Measurements from ENCODE around the gene SLC28A1.
"Not testable (repeated sequence)": the region's sequence is repeated elsewhere in the genome, so short reads cannot be mapped to it uniquely, and the experiment has no call there.

Gene SLC28A1, protein sequence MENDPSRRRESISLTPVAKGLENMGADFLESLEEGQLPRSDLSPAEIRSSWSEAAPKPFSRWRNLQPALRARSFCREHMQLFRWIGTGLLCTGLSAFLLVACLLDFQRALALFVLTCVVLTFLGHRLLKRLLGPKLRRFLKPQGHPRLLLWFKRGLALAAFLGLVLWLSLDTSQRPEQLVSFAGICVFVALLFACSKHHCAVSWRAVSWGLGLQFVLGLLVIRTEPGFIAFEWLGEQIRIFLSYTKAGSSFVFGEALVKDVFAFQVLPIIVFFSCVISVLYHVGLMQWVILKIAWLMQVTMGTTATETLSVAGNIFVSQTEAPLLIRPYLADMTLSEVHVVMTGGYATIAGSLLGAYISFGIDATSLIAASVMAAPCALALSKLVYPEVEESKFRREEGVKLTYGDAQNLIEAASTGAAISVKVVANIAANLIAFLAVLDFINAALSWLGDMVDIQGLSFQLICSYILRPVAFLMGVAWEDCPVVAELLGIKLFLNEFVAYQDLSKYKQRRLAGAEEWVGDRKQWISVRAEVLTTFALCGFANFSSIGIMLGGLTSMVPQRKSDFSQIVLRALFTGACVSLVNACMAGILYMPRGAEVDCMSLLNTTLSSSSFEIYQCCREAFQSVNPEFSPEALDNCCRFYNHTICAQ

DNA sequence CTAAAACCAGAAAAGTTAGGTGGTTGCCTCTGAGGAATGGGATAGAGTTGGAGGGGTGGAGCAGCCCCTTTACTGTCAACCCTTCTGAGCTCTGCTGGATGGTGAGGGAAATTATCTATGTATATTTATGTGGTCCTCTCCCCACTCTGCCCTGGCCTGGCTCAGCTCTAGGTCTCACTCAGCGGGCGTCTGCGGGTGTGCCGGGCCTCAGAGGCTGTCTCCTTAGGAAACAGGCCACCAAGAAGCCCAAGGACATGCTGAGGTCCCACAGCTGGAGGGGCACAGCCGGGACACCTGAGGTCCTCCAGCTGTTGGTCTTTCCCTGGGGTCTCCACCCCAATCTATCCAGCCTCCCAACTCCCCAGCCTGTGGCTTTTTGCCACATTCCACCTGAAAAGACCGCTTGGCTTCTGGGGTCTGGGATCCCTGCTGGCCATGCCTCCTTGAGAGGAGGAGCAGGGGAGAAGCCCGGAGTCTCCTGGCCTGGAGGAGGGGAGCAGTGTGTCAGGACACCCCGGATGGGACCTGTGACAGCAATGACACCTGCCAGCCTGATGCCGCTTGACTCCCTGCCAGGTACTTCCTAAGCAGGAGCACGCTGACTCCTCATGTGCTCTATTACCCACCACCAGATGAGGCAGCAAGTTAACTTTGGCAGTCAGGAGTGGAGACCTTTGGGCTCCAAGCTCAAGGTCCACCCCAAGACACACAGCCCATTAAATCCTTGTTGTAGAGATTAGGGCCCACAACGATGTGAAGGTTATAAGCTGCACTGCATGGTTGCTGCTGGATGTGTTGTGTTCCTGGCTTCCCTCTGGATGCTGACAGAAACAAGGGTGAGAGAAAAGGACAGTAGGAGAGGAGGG lies at the start of gene SLC28A1:
TSS of gene SLC28A1 (plus strand) at position 747 of the 866 bp plus-strand sequence. CDS start 3,099 bp downstream, outside the sequence.
- DNase-seq: no peak

DNA sequence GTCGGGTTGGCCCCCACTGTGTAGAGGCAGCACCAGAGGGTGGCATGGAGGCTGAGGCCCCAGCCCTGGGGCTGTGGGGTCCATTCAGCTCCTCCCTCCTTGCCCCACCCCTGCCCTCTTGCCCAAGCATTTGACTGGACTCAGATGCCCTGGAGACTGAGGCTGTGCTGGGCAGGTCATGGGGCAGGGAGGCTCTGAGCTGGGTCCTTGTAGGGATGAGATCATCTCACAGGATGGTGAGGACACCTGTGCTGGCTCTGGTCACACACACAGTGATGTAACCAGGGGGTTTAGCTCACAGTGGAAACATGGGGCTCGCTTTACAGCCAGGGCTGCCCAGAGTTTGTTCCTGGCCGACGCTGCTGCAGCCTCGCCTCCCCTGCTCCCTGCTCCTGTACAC lies 49.5 kb upstream of the SLC28A1 start:
- DNase-seq: no peak

DNA sequence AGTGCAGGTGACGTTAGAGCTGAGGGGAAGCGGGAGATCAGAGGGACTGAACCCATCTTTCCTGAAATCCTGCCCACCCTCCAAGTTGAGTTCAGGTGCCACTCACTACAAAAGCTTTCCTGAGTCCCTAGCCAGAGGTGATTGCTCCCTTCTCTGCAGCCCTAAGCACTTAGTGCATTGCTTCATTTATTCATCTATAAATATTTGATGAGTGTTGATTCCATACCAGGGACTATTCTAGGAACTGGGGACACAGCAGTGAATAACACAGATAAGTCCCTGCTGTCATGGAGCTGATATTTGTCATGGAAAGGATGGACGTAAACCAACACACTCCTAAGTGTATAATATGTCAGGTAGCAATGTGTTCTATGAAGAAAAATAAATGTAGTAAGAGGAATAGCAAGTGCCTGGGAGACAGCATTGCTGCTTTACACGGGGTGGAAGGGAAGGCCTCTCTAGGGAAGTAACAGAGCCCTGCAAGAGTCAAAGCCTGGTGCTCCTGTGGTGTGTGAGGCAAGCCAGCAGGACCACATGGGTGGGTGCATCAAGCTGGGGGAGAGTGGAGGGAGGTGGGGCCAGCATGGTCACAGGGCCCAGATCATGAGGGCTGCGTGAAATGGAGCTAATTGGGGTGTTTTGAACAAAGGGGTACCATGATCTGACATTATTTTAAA lies 48.7 kb upstream of the SLC28A1 start:
- DNase-seq: no peak

DNA sequence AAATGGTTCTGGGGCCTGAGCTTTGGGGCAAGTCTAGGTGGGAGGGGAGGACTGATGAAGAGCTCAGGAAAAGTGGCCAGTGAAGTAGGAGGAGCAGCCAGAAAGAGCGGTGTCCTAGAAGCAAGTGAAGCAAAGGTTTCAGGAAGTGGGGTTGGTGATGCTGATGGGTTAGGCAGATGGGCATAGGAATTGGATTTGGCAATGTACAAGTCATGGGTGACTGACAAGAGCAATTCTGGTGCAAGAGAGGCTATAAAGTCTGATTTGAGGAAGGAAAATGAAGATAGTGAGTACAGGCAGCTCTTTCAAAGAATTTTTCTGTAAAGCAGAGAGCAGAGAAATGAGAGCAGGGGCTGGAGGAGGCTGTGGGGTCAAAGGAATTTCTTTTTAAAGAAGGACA lies 47.6 kb upstream of the SLC28A1 start:
- no peak for DNase-seq

DNA sequence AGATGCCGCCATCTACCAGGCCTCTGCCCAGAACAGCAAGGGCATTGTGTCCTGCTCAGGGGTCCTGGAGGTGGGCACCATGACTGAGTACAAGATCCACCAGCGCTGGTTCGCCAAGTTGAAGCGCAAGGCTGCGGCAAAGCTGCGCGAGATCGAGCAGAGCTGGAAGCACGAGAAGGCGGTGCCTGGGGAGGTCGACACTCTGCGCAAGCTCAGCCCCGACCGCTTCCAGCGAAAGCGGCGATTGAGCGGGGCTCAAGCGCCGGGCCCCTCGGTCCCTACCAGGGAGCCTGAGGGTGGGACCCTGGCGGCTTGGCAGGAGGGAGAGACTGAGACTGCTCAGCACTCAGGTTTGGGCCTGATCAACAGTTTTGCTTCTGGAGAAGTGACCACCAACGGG lies 44.7 kb upstream of the SLC28A1 start:
- DNase-seq: no peak

DNA sequence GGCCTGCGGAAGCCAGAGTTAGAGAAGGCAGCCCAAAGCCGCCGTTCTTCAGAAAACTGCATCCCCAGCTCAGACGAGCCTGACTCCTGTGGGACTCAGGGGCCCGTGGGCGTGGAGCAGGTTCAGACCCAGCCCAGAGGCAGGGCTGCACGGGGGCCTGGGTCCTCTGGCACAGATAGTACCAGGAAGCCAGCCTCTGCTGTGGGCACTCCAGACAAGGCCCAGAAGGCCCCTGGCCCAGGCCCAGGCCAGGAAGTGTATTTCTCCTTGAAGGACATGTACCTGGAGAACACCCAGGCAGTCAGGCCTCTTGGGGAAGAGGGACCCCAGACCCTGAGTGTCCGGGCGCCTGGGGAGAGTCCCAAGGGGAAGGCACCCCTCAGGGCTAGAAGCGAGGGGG lies 44.2 kb upstream of the SLC28A1 start:
- DNase-seq: no peak

DNA sequence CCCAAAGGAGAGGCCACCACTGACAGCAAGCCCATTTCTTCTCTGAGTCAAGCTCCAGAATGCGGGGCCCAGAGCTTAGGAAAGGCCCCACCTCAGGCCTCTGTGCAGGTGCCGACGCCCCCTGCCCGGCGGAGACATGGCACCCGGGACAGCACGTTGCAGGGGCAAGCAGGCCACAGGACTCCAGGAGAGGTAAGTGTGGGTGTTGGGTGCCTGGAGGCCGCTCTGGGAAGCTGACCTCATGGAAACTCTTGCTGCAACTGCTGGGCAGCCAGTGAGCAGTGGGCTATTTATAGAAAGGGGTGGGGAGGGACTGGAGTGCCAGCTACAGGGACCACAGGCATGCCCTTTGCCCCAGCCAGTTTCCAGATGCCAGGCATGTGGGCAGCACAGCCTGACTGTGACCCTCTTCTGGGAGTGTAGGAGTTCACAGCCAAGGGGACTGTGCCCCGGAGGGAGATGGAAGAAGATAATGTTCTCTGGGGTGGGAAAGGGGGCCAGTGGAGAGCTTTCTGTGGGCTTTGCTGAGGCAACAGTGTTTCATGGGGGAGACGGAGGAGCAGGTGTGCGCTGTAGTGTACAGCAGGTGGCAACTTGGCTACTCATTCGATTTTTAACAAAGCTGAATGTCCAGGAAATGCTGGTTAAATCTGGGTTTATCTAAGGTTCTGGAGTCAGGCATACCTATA lies 43.6 kb upstream of the SLC28A1 start:
- DNase-seq: peak; percentile 87

DNA sequence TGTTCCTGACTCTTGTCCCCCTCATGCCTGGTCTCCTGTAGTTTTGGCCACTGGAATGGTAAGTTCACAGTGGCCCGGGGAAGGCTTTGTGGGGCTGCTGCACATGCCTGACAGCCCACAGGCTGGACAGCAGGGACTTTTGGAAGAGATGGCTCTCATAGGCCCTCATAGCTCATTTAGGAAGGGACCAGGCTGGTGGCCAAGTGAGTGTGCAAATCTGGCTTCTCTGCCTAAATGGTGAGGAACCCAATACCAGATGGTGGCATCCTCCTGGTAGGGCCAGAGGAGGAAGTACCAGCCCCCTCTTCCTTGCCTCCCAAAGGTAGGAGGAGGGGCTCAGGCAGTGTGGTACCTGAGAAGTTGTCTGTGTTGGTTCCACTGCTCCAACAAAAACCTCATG lies 41.7 kb upstream of the SLC28A1 start:
- no peak for DNase-seq

DNA sequence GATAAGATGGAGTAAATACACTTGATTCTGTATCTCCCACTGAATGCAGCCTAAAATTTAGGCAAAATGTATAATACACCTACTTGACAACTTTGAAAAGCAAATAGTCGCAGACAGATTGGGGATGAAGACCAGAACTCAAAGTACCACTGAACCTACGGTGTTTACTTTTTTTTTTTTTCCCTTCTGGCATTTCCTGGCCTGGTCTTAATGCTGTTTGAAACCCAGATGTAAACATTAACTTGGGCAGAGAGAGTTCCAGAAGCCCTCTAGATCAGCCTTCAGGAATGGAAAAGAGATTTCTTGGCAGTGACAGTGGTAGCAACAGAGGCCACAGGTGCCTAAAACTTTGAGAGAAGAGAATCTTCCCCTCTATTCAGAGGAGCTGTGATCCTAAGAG lies 39.5 kb upstream of the SLC28A1 start:
- DNase-seq: no peak

DNA sequence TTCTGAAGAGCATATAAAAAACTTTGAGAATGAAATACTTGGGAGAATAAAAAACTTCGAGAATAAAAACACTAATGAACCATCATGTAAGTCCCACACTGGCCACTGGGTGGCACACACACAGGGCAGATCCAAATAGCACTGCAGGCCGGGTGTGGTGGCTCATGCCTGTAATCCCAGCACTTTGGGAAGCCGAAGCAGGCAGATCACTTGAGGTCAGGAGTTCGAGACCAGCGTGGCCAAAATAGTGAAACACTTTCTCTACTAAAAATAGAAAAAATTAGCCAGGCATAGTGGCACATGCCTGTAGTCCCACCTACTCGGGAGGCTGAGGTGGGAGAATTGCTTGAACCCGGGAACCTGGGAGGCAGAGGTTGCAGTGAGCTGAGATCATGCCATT lies 38.8 kb upstream of the SLC28A1 start:
- DNase-seq: not testable (repeated sequence)

DNA sequence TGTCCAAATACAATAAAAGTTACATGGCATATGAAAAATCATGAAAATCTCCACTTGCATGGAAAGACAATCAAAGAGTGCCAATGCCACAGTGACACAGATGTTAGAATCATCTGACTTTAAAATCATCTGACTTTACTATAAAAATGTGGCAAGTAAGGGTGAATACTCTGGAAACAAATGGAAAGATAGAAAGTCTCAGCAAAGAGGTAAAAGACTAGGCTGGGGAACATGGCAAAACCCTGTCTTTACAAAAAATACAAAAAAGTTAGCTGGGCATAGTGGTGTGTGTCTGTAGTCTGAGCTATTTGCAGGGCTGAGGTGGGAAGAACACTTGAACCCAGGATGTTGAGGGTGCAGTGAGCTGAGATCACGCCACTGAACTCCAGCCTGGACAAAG lies 38.2 kb upstream of the SLC28A1 start:
- DNase-seq: no peak

DNA sequence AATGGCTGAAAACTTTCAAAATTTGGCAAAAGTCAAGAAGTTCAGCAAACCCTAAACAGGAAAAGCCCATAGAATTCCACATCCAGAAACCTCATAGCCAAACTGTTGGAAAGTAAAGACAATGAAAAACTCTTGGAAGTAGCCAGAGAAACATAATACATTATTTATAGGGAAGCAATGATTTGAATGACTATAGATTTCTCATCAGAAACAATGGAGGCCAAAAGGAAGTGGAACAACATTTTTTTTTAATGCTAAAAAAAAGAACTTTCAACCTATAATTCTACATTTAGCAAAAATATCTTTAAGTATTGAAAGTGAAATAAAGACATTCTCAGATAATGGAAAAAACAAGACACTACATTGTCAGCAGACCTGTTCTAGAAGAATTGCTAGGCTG lies 37.1 kb upstream of the SLC28A1 start:
- DNase-seq: no peak

DNA sequence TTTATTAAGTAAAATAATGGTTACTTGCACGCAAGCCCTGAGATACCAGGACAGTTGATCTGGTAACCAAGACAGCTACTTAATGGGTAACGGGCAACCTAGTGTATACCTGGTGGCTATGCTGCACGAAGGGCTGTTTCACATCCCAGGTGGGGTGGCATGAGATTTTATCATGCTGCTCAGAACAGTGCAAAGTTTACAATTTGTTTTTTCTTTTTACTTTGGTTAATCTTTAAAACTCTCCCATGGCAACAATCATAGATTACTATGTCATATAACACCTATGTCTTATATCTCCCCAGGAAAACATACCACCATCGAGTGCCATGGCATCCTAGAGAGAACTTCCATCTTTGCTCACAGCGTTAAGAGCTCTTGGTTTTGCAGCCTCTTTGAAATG lies 32.2 kb upstream of the SLC28A1 start:
- DNase-seq: no peak

DNA sequence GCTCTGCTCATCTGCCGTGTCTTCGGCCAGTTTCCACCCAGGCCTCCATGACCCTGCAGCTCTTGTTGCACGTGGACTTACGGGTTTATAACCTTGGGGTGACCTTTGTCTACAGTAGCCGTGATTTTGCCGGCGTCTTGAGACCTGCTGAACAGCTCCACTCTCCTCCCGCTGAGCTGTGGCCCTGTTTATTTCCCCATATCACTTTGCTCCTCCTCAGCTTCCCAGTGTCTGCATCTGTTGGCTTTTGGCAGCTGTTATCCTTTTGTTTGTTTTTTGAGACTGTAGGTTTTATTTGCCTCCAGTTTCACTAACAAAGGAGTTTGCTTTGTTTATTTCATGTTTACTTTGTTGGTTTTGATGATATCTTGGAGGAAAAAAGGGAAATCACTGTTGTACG lies 29.3 kb upstream of the SLC28A1 start:
- DNase-seq: no peak

DNA sequence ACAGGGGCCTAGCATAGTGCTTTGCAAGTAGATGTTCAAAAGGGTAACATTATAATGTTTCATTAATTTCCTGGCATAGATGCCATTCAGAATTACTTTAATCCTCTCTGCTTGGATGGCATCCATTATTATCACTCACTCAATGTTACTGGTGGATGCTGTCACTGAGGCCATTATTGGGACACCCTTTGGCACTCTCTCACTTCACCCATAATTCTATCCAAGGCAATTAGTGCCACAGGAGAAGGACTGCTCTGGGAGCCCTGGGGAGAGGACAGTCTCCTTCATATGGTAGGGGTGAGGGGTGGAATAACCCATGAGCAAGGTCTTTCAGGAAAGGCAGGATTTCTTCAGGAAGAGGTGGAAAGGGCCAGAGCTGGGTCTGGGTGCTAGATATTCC lies 28.7 kb upstream of the SLC28A1 start:
- no peak for DNase-seq

DNA sequence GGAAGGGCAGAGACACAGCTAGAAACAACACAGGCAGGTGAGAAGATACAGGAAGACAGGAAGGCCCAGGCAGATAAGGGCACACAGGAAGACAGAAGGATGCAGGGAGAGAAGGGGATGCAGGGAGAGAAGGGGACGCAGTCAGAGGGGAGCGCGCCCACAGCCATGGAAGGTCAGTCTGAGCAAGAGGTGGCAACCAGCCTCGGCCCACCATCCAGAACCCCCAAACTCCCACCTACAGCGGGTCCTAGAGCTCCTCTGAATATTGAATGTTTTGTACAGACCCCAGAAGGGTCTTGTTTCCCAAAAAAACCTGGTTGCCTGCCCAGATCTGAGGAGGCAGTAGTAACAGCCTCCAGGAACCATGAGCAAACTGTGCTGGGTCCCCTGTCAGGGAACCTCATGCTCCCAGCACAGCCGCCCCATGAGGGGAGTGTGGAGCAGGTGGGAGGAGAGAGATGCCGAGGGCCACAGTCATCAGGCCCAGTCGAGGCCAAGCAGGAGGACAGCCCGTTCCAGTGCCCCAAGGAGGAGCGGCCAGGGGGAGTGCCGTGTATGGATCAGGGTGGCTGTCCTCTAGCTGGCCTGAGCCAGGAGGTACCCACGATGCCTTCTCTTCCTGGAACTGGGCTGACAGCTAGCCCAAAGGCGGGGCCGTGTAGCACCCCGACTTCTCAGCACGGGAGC lies 27.6 kb upstream of the SLC28A1 start:
- DNase-seq: no peak

DNA sequence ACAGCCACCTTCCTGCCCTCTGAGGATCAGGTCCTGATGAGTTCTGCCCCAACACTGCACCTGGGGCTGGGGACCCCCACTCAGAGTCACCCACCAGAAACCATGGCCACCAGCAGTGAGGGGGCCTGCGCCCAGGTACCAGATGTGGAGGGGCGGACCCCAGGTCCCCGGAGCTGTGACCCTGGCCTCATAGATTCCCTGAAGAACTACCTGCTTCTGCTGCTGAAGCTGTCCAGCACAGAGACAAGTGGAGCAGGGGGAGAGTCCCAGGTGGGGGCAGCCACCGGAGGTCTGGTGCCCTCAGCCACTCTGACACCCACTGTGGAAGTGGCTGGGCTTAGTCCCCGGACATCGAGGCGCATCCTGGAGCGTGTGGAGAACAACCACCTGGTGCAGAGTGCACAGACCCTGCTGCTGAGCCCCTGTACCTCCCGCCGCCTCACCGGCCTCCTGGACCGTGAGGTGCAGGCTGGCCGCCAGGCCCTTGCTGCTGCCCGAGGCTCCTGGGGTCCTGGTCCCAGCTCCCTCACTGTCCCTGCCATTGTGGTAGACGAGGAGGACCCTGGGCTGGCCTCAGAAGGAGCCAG lies 27.0 kb upstream of the SLC28A1 start:
- no peak for DNase-seq

DNA sequence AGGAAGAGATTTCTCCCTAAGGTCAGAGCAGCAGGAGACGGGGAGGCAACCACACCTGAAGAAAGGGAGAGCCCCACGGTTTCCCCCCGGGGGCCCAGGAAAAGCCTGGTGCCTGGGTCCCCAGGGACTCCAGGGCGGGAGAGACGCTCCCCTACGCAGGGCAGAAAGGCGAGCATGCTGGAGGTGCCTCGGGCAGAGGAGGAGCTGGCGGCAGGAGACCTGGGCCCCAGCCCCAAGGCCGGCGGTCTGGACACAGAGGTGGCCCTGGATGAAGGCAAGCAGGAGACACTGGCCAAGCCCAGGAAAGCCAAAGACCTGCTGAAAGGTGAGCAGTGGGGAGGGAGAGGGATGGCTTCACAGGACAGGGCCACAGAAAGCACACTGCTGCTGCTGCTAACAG lies 26.2 kb upstream of the SLC28A1 start:
- DNase-seq: no peak

DNA sequence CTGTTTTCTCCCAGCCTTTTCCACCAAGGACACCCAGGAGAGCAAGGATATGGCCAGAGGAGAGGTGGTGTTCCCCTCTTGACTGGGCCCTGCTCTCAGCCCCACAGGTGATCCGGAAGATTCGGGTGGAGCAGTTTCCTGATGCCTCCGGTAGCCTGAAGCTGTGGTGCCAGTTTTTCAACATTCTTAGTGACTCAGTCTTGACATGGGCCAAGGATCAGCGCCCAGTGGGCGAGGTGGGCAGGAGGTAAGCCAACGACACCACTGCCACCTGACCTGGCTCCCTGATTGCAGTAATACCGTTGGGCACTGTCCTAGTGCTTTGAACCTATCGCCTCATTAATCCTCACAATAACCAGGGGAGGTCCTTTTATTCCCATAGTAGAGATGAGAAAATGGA lies 25.3 kb upstream of the SLC28A1 start:
- no peak for DNase-seq

DNA sequence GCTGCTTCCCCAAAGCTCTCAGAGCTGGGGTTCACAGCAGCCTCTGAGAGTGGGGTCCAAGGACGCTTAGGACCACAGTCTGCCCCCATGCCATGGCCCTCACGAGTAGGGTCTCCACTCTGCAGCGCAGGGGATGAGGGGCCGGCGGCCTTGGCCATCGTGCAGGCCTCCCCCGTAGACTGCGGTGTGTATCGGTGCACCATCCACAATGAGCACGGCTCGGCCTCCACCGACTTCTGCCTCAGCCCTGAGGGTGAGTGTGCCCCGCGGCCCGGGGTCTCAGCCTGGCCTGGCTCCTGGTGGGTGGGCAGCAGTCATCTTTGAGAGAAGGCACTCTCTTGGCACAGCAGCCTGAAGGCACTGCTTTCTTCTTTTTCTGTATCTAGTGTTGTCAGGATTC lies 24.8 kb upstream of the SLC28A1 start:
- DNase-seq: no peak

DNA sequence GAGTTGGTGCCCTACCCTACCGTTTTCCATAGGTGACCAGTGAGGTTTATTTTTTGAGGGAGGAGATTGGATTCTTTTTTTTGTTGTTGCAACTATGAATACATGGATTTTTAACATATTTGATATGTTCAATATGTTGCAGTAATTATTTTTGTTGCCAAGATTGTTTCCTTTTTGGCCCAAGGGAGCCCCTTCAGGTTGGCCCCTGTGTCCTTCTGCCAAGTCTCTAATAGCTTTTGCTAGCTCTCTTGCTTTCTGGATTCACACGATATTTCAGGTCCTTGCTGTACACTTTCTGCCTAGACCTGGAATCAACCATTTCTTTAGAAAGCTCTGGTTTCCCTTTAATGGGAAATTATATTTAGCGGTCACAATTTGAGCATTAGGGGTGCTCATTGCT lies 22.7 kb upstream of the SLC28A1 start:
- no peak for DNase-seq

Data from femur (tissue), 1 donor.